Measurements from ENCODE around the gene GRIP1.

Gene GRIP1

DNA sequence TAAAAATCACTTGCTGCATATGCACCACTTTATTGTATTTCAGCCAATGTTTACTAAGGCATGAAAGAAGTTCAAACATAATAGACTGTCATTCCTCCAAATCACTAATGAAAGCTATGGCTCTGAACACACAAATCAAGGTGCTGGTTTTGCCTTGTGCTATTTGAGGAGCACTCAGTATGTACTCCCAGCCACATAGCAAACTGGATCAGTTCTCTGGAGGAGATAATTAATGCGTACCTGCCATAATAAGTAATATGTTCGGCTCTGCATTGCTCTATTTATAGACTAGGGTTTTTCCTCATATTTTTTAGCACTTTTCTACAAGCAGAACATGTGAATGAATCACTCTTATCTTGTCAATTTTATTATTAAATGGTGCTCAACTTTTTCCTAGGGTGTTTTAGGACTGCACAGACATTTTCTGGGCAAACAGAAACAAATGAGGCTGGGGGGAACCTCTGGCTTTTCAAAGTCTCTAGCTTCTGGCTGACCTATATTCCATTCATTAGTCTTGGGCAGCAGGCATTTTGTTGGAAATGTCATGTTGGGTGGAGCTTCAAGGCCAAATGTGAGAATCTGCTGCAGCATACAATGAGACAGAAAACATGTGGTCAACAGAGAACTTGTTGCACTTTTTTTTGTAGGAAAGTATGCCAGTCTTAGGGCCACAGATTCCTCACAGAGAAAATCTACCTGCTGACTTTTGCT, 88.4 kb downstream of the GRIP1 start:
- no peak for DNase-seq (ENCODE audit: low read depth)
- no peak for TF ChIP-seq CTCF (conservative IDR thresholded peaks at IDR 0.05; ENCODE audit: low read depth, low read length)
- H3K4me3 ChIP-seq (ENCODE audit: low read depth, low read length) = no peak overlapping the region

GRCh38 chr12:66589095-66589494, 89.8 kb downstream of the GRIP1 start:
- no peak for TF ChIP-seq CTCF (conservative IDR thresholded peaks at IDR 0.05; ENCODE audit: low read depth, low read length)
- H3K4me3 ChIP-seq (ENCODE audit: low read depth, low read length) = no peak overlapping the region
- no peak for DNase-seq (ENCODE audit: low read depth)

DNA sequence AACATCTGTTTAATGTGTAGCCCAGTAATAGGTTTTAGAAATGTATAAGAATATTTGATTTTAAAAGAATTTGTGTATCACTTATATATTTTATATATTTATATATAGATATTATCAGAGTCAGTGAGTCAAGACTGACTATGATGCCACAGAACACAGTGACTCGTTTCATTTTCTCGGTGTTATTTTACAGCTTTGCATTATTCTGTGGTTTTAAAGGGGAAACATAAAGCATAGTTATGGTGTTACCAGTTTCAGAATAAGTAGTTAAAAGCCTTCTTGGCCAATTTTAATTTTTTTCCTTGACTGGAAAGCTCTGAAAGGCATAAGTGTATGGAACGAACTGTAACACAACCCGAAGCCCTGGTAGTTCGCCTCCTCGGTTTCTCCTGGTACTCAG, 91.0 kb downstream of the GRIP1 start:
- no peak overlapping the region for H3K4me3 ChIP-seq (ENCODE audit: low read depth, low read length)
- no peak for TF ChIP-seq CTCF (conservative IDR thresholded peaks at IDR 0.05; ENCODE audit: low read depth, low read length)
- peak; percentile 13 for DNase-seq (ENCODE audit: low read depth)

DNA sequence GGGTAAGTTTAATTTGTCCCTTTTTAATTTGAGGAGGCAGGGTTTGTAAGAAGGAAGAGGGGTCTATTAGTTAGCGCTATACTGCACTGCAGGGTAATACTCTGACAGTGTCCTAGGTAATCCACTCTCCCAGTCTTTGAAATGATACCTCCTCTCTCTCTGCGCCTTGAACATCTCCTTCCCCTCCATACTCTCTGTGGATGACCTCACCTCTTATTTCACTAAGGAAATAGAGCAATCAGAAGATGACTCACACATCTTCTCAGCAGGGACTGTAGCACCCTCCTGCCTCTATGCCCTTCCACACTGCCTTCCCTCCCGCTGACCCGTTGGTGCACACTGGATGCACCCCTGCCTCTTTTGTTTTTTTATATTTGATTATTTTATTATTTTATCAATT, 94.2 kb downstream of the GRIP1 start:
- peak; percentile 56 for DNase-seq (ENCODE audit: low read depth)
- no peak overlapping the region for H3K4me3 ChIP-seq (ENCODE audit: low read depth, low read length)
- TF ChIP-seq CTCF (conservative IDR thresholded peaks at IDR 0.05; ENCODE audit: low read depth, low read length) = no peak

GRCh38 chr12:66573605-66574004, 105.3 kb downstream of the GRIP1 start:
- no peak for DNase-seq (ENCODE audit: low read depth)

DNA sequence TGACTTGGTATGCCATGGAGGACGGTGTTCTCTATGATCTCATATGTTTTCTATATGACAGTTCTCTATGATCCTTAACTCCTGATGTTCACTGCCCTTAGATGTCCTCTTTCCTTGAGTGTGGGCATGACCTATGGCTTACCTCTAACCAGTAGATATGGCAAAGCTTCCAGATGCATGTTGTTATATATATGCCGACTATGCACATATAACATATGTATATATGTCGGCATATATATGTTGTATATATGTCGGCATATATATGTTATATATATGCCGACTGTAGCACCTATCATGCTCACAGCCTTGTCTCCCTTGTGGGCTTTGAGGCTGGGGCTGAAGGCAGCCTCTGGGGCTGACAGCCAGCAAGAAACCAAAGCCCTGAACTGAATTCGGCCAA, 106.0 kb downstream of the GRIP1 start:
- DNase-seq (ENCODE audit: low read depth) = no peak
- H3K4me3 ChIP-seq (ENCODE audit: low read depth, low read length) = no peak overlapping the region
- no peak for TF ChIP-seq CTCF (conservative IDR thresholded peaks at IDR 0.05; ENCODE audit: low read depth, low read length)

More at GRCh38 chr12:66573605-66574004, 105.3 kb downstream of the GRIP1 start:
- no peak for TF ChIP-seq CTCF (conservative IDR thresholded peaks at IDR 0.05; ENCODE audit: low read depth, low read length)
- no peak overlapping the region for H3K4me3 ChIP-seq (ENCODE audit: low read depth, low read length)

DNA sequence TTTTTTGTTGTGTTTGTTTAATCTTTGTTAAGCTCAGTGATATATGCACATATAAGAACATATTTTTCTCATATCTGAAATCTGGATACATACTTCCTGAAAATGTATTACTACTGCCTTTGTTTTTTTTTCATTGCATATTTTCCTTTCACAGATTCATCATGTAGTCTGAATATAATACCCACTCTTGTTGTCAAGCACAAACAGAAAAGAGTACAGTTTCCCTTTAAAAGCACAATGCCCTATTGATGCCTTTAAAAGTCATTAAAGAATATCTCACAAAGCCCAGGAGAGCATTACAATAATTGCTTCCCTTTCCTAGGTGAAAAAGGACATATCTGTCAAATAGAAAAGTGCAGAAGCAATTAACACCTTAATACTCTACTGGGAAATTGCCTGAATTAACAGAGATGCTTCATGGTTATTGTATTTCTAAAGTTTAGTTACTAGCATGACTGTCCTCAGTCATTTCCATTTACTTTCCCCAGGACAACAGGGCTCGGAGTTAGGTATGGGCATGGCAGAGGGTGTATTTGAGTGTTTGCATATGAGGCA, 107.4 kb downstream of the GRIP1 start:
- TF ChIP-seq CTCF (conservative IDR thresholded peaks at IDR 0.05; ENCODE audit: low read depth, low read length) = no peak
- H3K4me3 ChIP-seq (ENCODE audit: low read depth, low read length) = no peak overlapping the region
- DNase-seq (ENCODE audit: low read depth) = no peak
